T-cell (primary cell): ENCODE data around the gene CYS1. TPM values are rescaled to one million over a fixed set of nuclear protein-coding genes. Genes with fewer than 3 reads are reported as not detected.

Experiments used
- ATAC-seq, 4 experiments: fragments of 200-7000 bp in 3 of 4; fragments of 150-1000 bp in 1 of 4; cut with Tn5 transposase; replicated peaks in 1 of 4; 1 replicate in 3 of 4; 2 replicates in 1 of 4; pipeline ENCODE4 v1.10.0; 2021; ENCODE audit warnings: moderate library complexity in 3 of 4, mild to moderate bottlenecking in 2 of 4, moderate number of reproducible peaks in 1 of 4
- CTCF ChIA-PET, 2 donors: fragments of 300-600 bp; sonication (Branson Sonifier 250); formaldehyde crosslinking; loops; one replicate each; lab custom pipeline; 2022; ENCODE audit warnings: antibody characterized with exemption in 2 of 2; lab: Charles Lee
- POLR2A ChIA-PET, 2 donors: fragments of 300-600 bp; sonication (Branson Sonifier 250); formaldehyde crosslinking; loops; one replicate each; lab custom pipeline; 2022; ENCODE audit warnings: antibody characterized with exemption in 2 of 2; lab: Charles Lee
- DNase-seq, 35 experiments: peaks; one replicate each; pipeline versions ENCODE4 v3.0.0 to v3.0.0-alpha.2; 2013 to 2023
- H3K27ac ChIP-seq: one replicate; pipeline ENCODE4 v1.5.1; 2013; ENCODE audit warnings: low read length
- H3K27me3 ChIP-seq, 2 experiments: replicated peaks in 1 of 2; 1 replicate in 1 of 2; 2 replicates in 1 of 2; pipeline versions ENCODE4 v1.6.1 to v1.7.0; 2013; ENCODE audit warnings: low read length in 1 of 2, mixed read lengths in 1 of 2; ENCODE audit not compliant: control insufficient read depth in 2 of 2, insufficient read depth in 2 of 2; ENCODE audit errors: extremely low read depth in 1 of 2
- H3K36me3 ChIP-seq, 2 donors: 1 replicate in 1 of 2; 2 replicates in 1 of 2; pipeline versions ENCODE4 v1.6.1 to v1.7.0; 2013; ENCODE audit warnings: low read length in 1 of 2; ENCODE audit not compliant: control insufficient read depth in 2 of 2, insufficient read depth in 1 of 2; ENCODE audit errors: extremely low read depth in 1 of 2
- H3K4me1 ChIP-seq, 2 experiments: 1 replicate in 1 of 2; 2 replicates in 1 of 2; pipeline versions ENCODE4 v1.6.1 to v1.7.0; 2013; ENCODE audit warnings: low read length in 2 of 2, mixed read lengths in 1 of 2; ENCODE audit not compliant: insufficient read depth in 2 of 2, control insufficient read depth in 1 of 2; ENCODE audit errors: extremely low read depth in 1 of 2
- H3K4me3 ChIP-seq, 2 donors: 1 replicate in 1 of 2; 2 replicates in 1 of 2; pipeline versions ENCODE4 v1.5.1 to v1.7.0; 2013; ENCODE audit warnings: mild to moderate bottlenecking in 2 of 2, low read length in 1 of 2, moderate library complexity in 1 of 2; ENCODE audit not compliant: control insufficient read depth in 1 of 2; ENCODE audit errors: extremely low read depth in 1 of 2
- H3K9me3 ChIP-seq: 2 replicates; pipeline ENCODE4 v1.7.0; 2013
- H3K27ac Mint-ChIP-seq, 2 donors: one replicate each; pipeline ENCODE4 v1.8.0; 2020 to 2021; ENCODE audit warnings: mild to moderate bottlenecking in 2 of 2, mixed read lengths in 2 of 2
- H3K27me3 Mint-ChIP-seq, 2 donors: one replicate each; pipeline ENCODE4 v1.8.0; 2021 to 2022; ENCODE audit warnings: mixed read lengths in 2 of 2
- H3K36me3 Mint-ChIP-seq: one replicate; pipeline ENCODE4 v1.8.0; 2021; ENCODE audit warnings: mixed read lengths
- H3K4me1 Mint-ChIP-seq, 3 donors: one replicate each; pipeline ENCODE4 v1.8.0; 2020 to 2022; ENCODE audit warnings: mixed read lengths in 3 of 3, mild to moderate bottlenecking in 1 of 3
- H3K4me3 Mint-ChIP-seq, 3 donors: one replicate each; pipeline ENCODE4 v1.8.0; 2020 to 2022; ENCODE audit warnings: mild to moderate bottlenecking in 3 of 3, mixed read lengths in 3 of 3, moderate library complexity in 3 of 3
- H3K9me3 Mint-ChIP-seq, 3 donors: one replicate each; pipeline ENCODE4 v1.8.0; 2020 to 2022; ENCODE audit warnings: mixed read lengths in 3 of 3
- WGBS: methylation state at CpG from one replicate; pipeline ENCODE4 v1.1.5; 2013; ENCODE audit warnings: missing lambda C conversion rate; ENCODE audit not compliant: insufficient coverage; 5-methylcytosine and 5-hydroxymethylcytosine counted together
- total RNA-seq, 35 experiments: library from RNA in 6 of 35; stranded (reverse) in 6 of 35; fragments of 120-200 nt in 1 of 35; gene quantifications; one replicate each; pipeline versions ENCODE4 v1.2.1 to v1.2.4 and lab custom pipeline; 2013 to 2026

The CYS1 gene
- total RNA-seq (not detected), total RNA-seq (lab: John Stamatoyannopoulos, UW) (0 to 0.17 (median 0) reads per million in 29 experiments)
- total RNA-seq (2013), result not detected

GRCh38 chr2:10079870-10080535 is at the start of gene CYS1:
TSS of gene CYS1 (minus strand) at chr2:10080411. CDS start at chr2:10080223, 188 bp downstream.
- DNase-seq, result peak in 2 of 35 experiments; percentile 17 to 27

GRCh38 chr2:10129490-10129889 is 49.3 kb upstream of the CYS1 start:
- no peaks in the 10 kb centered on the region for H3K9me3 Mint-ChIP-seq

More at GRCh38 chr2:10079870-10080535, at the start of gene CYS1:
- no peaks in the 10 kb centered on the region for H3K9me3 ChIP-seq
- Mint-ChIP-seq H3K27me3 (peaks cover 60 to 81% of the 10 kb centered on the region in 2 donors), H3K9me3 (no peaks in the 10 kb centered on the region), H3K27ac (peak within 1 kb of the TSS in 1 of 2 donors; percentile 15), H3K4me3 (peak within 1 kb of the TSS; percentile 66 to 86 (median 79)), H3K4me1 (peaks cover 13 to 18% (median 14%) of the 10 kb centered on the region in 3 donors), H3K36me3 (no peaks in the 10 kb centered on the region)
- peaks cover 7 to 28% of the 10 kb centered on the region in 2 experiments for H3K4me1 ChIP-seq
- WGBS, result 1% methylated on average over 98 of the region's 98 CpGs
- peak; percentile 39 to 61 (median 52) for ATAC-seq
- no peaks in the 10 kb centered on the region for H3K36me3 ChIP-seq
- no peak within 1 kb of the TSS for H3K27ac ChIP-seq
- H3K27me3 ChIP-seq, result peaks cover 11 to 82% of the 10 kb centered on the region in 2 experiments
- ChIA-PET CTCF (no interaction called here), POLR2A (no interaction called here)
- peak within 1 kb of the TSS; percentile 32 to 64 for H3K4me3 ChIP-seq

GRCh38 chr2:10128420-10128819 is 48.2 kb upstream of the CYS1 start:
- Mint-ChIP-seq H3K27ac (no peak overlapping the region), H3K27me3 (peaks cover 9 to 13% of the 10 kb centered on the region in 2 donors), H3K9me3 (no peaks in the 10 kb centered on the region), H3K4me3 (no peak overlapping the region), H3K36me3 (no peaks in the 10 kb centered on the region), H3K4me1 (peaks cover 11 to 40% (median 16%) of the 10 kb centered on the region in 3 donors)
- CTCF ChIA-PET, result interaction anchor here (0.6 to 1.9 kb wide), 6 partner anchors 56 to 600 kb away, joined by 3 to 11 read pairs (median 4); no protein-coding TSS in a partner anchor
- Histone ChIP-seq H3K4me3 (no peak overlapping the region), H3K27ac (no peak overlapping the region), H3K4me1 (peaks cover 4 to 15% of the 10 kb centered on the region in 2 experiments), H3K27me3 (peaks cover 0 to 7% of the 10 kb centered on the region in 2 experiments), H3K36me3 (no peaks in the 10 kb centered on the region), H3K9me3 (no peaks in the 10 kb centered on the region)
- no peak for ATAC-seq
- POLR2A ChIA-PET, result no interaction called here
- DNase-seq, result no peak

More at GRCh38 chr2:10129490-10129889, 49.3 kb upstream of the CYS1 start:
- ChIA-PET POLR2A (interaction anchor here in 1 of 2 donors (0.7 kb wide), 1 partner anchor 317 kb away, joined by 4 read pairs; no protein-coding TSS in a partner anchor), CTCF (interaction anchor here (1.2 to 1.9 kb wide), 5 partner anchors 57 to 280 kb away, joined by 3 to 11 read pairs (median 3); no protein-coding TSS in a partner anchor)
- no CpG with 5 or more reads among the region's 3 CpGs for WGBS
- no peaks in the 10 kb centered on the region for H3K27me3 ChIP-seq
- Mint-ChIP-seq H3K4me1 (peaks cover 3 to 31% (median 6%) of the 10 kb centered on the region in 3 donors), H3K27me3 (peaks cover under 1 to 7% of the 10 kb centered on the region in 2 donors), H3K4me3 (no peak overlapping the region), H3K27ac (no peak overlapping the region), H3K36me3 (no peaks in the 10 kb centered on the region)
- ATAC-seq, result no peak
- H3K36me3 ChIP-seq, result no peaks in the 10 kb centered on the region
- H3K4me1 ChIP-seq, result peaks cover 0 to 6% of the 10 kb centered on the region in 2 experiments
- H3K4me3 ChIP-seq, result no peak overlapping the region
- no peak overlapping the region for H3K27ac ChIP-seq
- H3K9me3 ChIP-seq, result no peaks in the 10 kb centered on the region
- no peak for DNase-seq

GRCh38 chr2:10126632-10127026 is 46.4 kb upstream of the CYS1 start:
- CTCF ChIA-PET, result interaction anchor here (2.2 to 4.2 kb wide), 4 partner anchors 16 to 308 kb away, joined by 6 to 65 read pairs (median 40); no protein-coding TSS in a partner anchor
- DNase-seq (no peak), ATAC-seq (no peak)
- H3K36me3 Mint-ChIP-seq, result no peaks in the 10 kb centered on the region
- H3K9me3 Mint-ChIP-seq, result no peaks in the 10 kb centered on the region
- H3K4me3 Mint-ChIP-seq, result no peak overlapping the region
- POLR2A ChIA-PET, result no interaction called here
- H3K27ac ChIP-seq, result no peak overlapping the region
- H3K4me3 ChIP-seq, result no peak overlapping the region
- 94% methylated on average over 4 of the region's 5 CpGs for WGBS
- H3K27me3 Mint-ChIP-seq, result peaks cover 13 to 17% of the 10 kb centered on the region in 2 donors
- no peaks in the 10 kb centered on the region for H3K9me3 ChIP-seq
- H3K36me3 ChIP-seq, result no peaks in the 10 kb centered on the region
- peaks cover 8 to 30% of the 10 kb centered on the region in 2 experiments for H3K4me1 ChIP-seq
- H3K4me1 Mint-ChIP-seq, result peaks cover 19 to 51% (median 20%) of the 10 kb centered on the region in 3 donors
- no peak overlapping the region for H3K27ac Mint-ChIP-seq
- H3K27me3 ChIP-seq, result peaks cover 0 to 16% of the 10 kb centered on the region in 2 experiments

- H3K4me3 ChIP-seq, result no peak overlapping the region
- DNase-seq, result no peak
- peaks cover 12 to 36% of the 10 kb centered on the region in 2 experiments for H3K4me1 ChIP-seq
- Mint-ChIP-seq H3K9me3 (no peaks in the 10 kb centered on the region), H3K27ac (no peak overlapping the region), H3K36me3 (no peaks in the 10 kb centered on the region), H3K27me3 (peaks cover 13 to 17% of the 10 kb centered on the region in 2 donors), H3K4me1 (peaks cover 25 to 57% (median 26%) of the 10 kb centered on the region in 3 donors), H3K4me3 (no peak overlapping the region)
- H3K27me3 ChIP-seq, result peaks cover 0 to 16% of the 10 kb centered on the region in 2 experiments
- CTCF ChIA-PET, result interaction anchor here (0.6 to 4.2 kb wide), 8 partner anchors 9 to 309 kb away, joined by 3 to 65 read pairs (median 6); no protein-coding TSS in a partner anchor
- POLR2A ChIA-PET, result no interaction called here
- 76% methylated on average over 3 of the region's 6 CpGs for WGBS
- no peaks in the 10 kb centered on the region for H3K36me3 ChIP-seq
- H3K27ac ChIP-seq, result no peak overlapping the region
- ATAC-seq, result no peak
- H3K9me3 ChIP-seq, result no peaks in the 10 kb centered on the region
These were observed 45.8 kb upstream of the CYS1 start for GRCh38 chr2:10125842-10126631.
